CD4-positive, alpha-beta T cell treated with Interleukin-1 beta for 1 hour (primary cell): ENCODE measurements around the gene GLG1.
"Not testable (repeated sequence)": the region's sequence is repeated elsewhere in the genome, so short reads cannot be mapped to it uniquely, and the experiment has no call there.

Experiments used
- DNase-seq, 2 donors: peaks; one replicate each; pipeline ENCODE4 v3.0.0-alpha.2; 2020 to 2022

GLG1 gene

GRCh38 chr16:74524926-74525325 is 82.0 kb downstream of the GLG1 start:
- no peak for DNase-seq

GRCh38 chr16:74524117-74524516 is 82.8 kb downstream of the GLG1 start:
- no peak for DNase-seq

- DNase-seq, result not testable (repeated sequence)
These were observed 83.2 kb downstream of the GLG1 start for GRCh38 chr16:74523706-74524105.

- no peak for DNase-seq
These were observed 84.8 kb downstream of the GLG1 start for GRCh38 chr16:74522160-74522559.

- no peak for DNase-seq
These were observed 85.2 kb downstream of the GLG1 start for GRCh38 chr16:74521691-74522090.

GRCh38 chr16:74518934-74519333 is 88.0 kb downstream of the GLG1 start:
- not testable (repeated sequence) for DNase-seq

- DNase-seq, result no peak
These were observed 95.0 kb downstream of the GLG1 start for GRCh38 chr16:74511961-74512360.

- no peak for DNase-seq
These were observed 101.9 kb downstream of the GLG1 start for GRCh38 chr16:74505011-74505410.

GRCh38 chr16:74503412-74503811 is 103.5 kb downstream of the GLG1 start:
- no peak for DNase-seq

- no peak for DNase-seq
These were observed 105.1 kb downstream of the GLG1 start for GRCh38 chr16:74501484-74502478.

- no peak for DNase-seq
These were observed 106.0 kb downstream of the GLG1 start for GRCh38 chr16:74500907-74501306.

- DNase-seq, result no peak
These were observed 107.8 kb downstream of the GLG1 start for GRCh38 chr16:74499114-74499513.

- no peak for DNase-seq
These were observed 109.2 kb downstream of the GLG1 start for GRCh38 chr16:74497761-74498160.

GRCh38 chr16:74496054-74496453 is 110.9 kb downstream of the GLG1 start:
- DNase-seq, result no peak

- no peak for DNase-seq
These were observed 113.9 kb downstream of the GLG1 start for GRCh38 chr16:74492976-74493375.

- DNase-seq, result no peak
These were observed 119.0 kb downstream of the GLG1 start for GRCh38 chr16:74487634-74488495.

- DNase-seq, result no peak
These were observed 121.0 kb downstream of the GLG1 start for GRCh38 chr16:74485916-74486315.

- no peak for DNase-seq
These were observed 126.5 kb downstream of the GLG1 start for GRCh38 chr16:74480150-74481029.

- no peak for DNase-seq
These were observed 129.7 kb downstream of the GLG1 start for GRCh38 chr16:74477226-74477625.

GRCh38 chr16:74474416-74474815 is 132.5 kb downstream of the GLG1 start:
- no peak for DNase-seq

- DNase-seq, result no peak
These were observed 134.4 kb downstream of the GLG1 start for GRCh38 chr16:74472540-74472939.

GRCh38 chr16:74472010-74472409 is 134.9 kb downstream of the GLG1 start:
- DNase-seq, result no peak
